Right ventricle myocardium inferior (tissue), 1 donor: ENCODE measurements around the gene GRK1. TPM values are rescaled to one million over a fixed set of nuclear protein-coding genes. Genes with fewer than 3 reads are reported as not detected.

Experiments used
- ATAC-seq: fragments of 200-7000 bp; cut with Tn5 transposase; one replicate; pipeline ENCODE4 v1.9.1; 2020; ENCODE audit warnings: mild to moderate bottlenecking, moderate library complexity
- DNase-seq: peaks from one replicate; pipeline ENCODE4 v3.0.0; 2021; ENCODE audit errors: missing footprints
- intact Hi-C: fragments of 100-400 bp; cut with DNase I; formaldehyde crosslinking; loops from one replicate; pipeline ENCODE4 v1.11.0; 2022
- total RNA-seq: library from RNA; stranded (reverse); fragmentation: NEBNext Ultra II Directional; extraction: Animal tissue kit (Norgen Biotek cat#: 25700); gene quantifications from one replicate; pipeline ENCODE4 v1.2.1, GENCODE V29; 2021
- donor health status: DM: no; HTN: yes; CAD: no; lungs with severe emphysema.

GRK1 gene
- total RNA-seq, 1 donor from 2014 or later, result 0.11 TPM

GRCh38 chr13:113763254-113763653 lies 96.2 kb downstream of the GRK1 start:
- peak; percentile 15 for DNase-seq
- intact Hi-C loops, result loop anchor here (5.0 kb wide), 1 partner anchor 39 kb away; no protein-coding TSS in a partner anchor
- no peak for ATAC-seq

GRCh38 chr13:113763961-113764792 lies 97.2 kb downstream of the GRK1 start:
- no peak for ATAC-seq
- intact Hi-C loops, result loop anchor here (5.0 kb wide), 1 partner anchor 38 kb away; no protein-coding TSS in a partner anchor
- peak; percentile 55 for DNase-seq

- ATAC-seq (no peak), DNase-seq (peak; percentile 23)
- intact Hi-C loops, result loop anchor here (5.0 kb wide), 1 partner anchor 37 kb away; no protein-coding TSS in a partner anchor
These were observed 98.0 kb downstream of the GRK1 start for GRCh38 chr13:113764793-113765563.

- intact Hi-C loops, result no loop called here
- DNase-seq (no peak), ATAC-seq (no peak)
These were observed 98.5 kb downstream of the GRK1 start for GRCh38 chr13:113765564-113765910.

- peak; percentile 9 for DNase-seq
- intact Hi-C loops, result no loop called here
- no peak for ATAC-seq
These were observed 99.2 kb downstream of the GRK1 start for GRCh38 chr13:113766035-113766800.

GRCh38 chr13:113767366-113767765 lies 100.3 kb downstream of the GRK1 start:
- intact Hi-C loops, result no loop called here
- no peak for ATAC-seq
- DNase-seq, result no peak

GRCh38 chr13:113768018-113768905 lies 101.2 kb downstream of the GRK1 start:
- no peak for ATAC-seq
- intact Hi-C loops, result no loop called here
- DNase-seq, result no peak

GRCh38 chr13:113769106-113769505 lies 102.1 kb downstream of the GRK1 start:
- no peak for ATAC-seq
- no peak for DNase-seq
- intact Hi-C loops, result no loop called here

- ATAC-seq (no peak), DNase-seq (peak; percentile 9)
- intact Hi-C loops, result no loop called here
These were observed 102.9 kb downstream of the GRK1 start for GRCh38 chr13:113769881-113770280.

GRCh38 chr13:113770441-113770840 lies 103.4 kb downstream of the GRK1 start:
- DNase-seq, result peak; percentile 62
- no peak for ATAC-seq
- intact Hi-C loops, result no loop called here

GRCh38 chr13:113770937-113771336 lies 103.9 kb downstream of the GRK1 start:
- intact Hi-C loops, result no loop called here
- ATAC-seq (no peak), DNase-seq (no peak)

GRCh38 chr13:113771709-113772331 lies 104.8 kb downstream of the GRK1 start:
- intact Hi-C loops, result no loop called here
- ATAC-seq (no peak), DNase-seq (no peak)

- DNase-seq (peak; percentile 32), ATAC-seq (peak; percentile 23)
- intact Hi-C loops, result no loop called here
These were observed 107.4 kb downstream of the GRK1 start for GRCh38 chr13:113774177-113775107.

GRCh38 chr13:113775451-113776145 lies 108.6 kb downstream of the GRK1 start:
- DNase-seq (peak; percentile 30), ATAC-seq (no peak)
- intact Hi-C loops, result no loop called here

- intact Hi-C loops, result no loop called here
- ATAC-seq (no peak), DNase-seq (peak; percentile 64)
These were observed 109.5 kb downstream of the GRK1 start for GRCh38 chr13:113776231-113777125.
